Astrocyte of the spinal cord (primary cell): ENCODE results near the gene CDRT4.

Source experiments
- DNase-seq: peaks from one replicate; pipeline ENCODE4 v3.0.0; 2011; ENCODE audit warnings: low read depth, low spot score
- H3K4me3 ChIP-seq: 2 replicates; pipeline ENCODE4 v1.5.1; 2011; ENCODE audit warnings: low read depth, mild to moderate bottlenecking, low read length, moderate library complexity
- in situ Hi-C: cut with HindIII; loops from 2 replicates; pipeline ENCODE4 v1.10.0; 2017; ENCODE audit warnings: low sequenced_read_pairs
- TF ChIP-seq, protein P1 (sequence below): IDR thresholded peaks from 2 replicates; pipeline ENCODE4 v1.5.1; 2012; ENCODE audit warnings: low read depth, mild to moderate bottlenecking, low read length, inconsistent platforms

Gene CDRT4

DNA sequence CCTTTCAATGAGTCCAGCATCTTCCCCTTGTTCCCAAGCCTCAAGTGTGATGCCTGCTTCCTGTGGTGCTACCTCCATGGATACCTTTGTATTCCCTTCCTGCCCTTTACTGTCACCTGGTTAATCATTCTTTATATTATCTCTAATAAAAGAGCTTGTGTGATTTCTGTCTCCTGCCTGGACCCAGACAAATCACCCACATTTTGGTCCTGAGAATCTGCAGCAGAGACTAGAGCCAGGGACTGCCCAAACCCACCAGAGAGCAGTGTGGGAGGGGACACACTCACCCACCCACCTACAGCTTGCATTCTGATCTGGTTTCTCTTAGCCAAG, 30.2 kb downstream of the CDRT4 start:
- no peak for DNase-seq
- in situ Hi-C loops, result no loop called here
- H3K4me3 ChIP-seq, result no peak overlapping the region
- TF ChIP-seq, protein P1, sequence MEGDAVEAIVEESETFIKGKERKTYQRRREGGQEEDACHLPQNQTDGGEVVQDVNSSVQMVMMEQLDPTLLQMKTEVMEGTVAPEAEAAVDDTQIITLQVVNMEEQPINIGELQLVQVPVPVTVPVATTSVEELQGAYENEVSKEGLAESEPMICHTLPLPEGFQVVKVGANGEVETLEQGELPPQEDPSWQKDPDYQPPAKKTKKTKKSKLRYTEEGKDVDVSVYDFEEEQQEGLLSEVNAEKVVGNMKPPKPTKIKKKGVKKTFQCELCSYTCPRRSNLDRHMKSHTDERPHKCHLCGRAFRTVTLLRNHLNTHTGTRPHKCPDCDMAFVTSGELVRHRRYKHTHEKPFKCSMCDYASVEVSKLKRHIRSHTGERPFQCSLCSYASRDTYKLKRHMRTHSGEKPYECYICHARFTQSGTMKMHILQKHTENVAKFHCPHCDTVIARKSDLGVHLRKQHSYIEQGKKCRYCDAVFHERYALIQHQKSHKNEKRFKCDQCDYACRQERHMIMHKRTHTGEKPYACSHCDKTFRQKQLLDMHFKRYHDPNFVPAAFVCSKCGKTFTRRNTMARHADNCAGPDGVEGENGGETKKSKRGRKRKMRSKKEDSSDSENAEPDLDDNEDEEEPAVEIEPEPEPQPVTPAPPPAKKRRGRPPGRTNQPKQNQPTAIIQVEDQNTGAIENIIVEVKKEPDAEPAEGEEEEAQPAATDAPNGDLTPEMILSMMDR, result no peak

- in situ Hi-C loops, result no loop called here
These were observed 30.7 kb downstream of the CDRT4 start for GRCh38 chr17:15436473-15437302.

GRCh38 chr17:15434956-15435355, 32.5 kb downstream of the CDRT4 start:
- DNase-seq, result no peak
- TF ChIP-seq, protein P1, result no peak
- H3K4me3 ChIP-seq, result no peak overlapping the region
- in situ Hi-C loops, result no loop called here

More at GRCh38 chr17:15436473-15437302, 30.7 kb downstream of the CDRT4 start:
- DNase-seq, result no peak
- TF ChIP-seq, protein P1, result peak; percentile 25
- no peak overlapping the region for H3K4me3 ChIP-seq

GRCh38 chr17:15432807-15433611, 34.4 kb downstream of the CDRT4 start:
- no peak overlapping the region for H3K4me3 ChIP-seq
- TF ChIP-seq, protein P1, result no peak
- no peak for DNase-seq
- in situ Hi-C loops, result no loop called here

GRCh38 chr17:15431766-15432165, 35.7 kb downstream of the CDRT4 start:
- no peak overlapping the region for H3K4me3 ChIP-seq
- TF ChIP-seq, protein P1, result no peak
- in situ Hi-C loops, result no loop called here
- no peak for DNase-seq

DNA sequence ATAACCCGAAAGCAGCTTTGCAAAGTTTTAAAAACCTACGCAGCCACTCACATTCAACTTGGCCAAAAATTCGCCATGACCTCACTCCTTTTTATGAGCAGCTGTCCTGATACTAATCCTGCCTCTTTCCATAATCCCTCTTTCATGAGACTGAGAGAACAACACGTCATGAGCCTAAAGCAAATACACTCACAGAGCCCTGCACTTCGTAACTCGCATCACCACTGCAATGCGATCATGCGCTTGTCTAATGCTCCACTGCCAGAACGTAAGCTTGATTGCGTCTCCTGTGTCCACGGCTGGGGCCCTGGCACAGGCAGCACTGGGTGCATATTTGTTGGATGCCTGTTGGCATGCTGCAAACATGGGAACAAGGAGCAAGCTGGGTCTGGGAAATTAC, 36.2 kb downstream of the CDRT4 start:
- in situ Hi-C loops, result no loop called here
- H3K4me3 ChIP-seq, result no peak overlapping the region
- DNase-seq, result no peak
- TF ChIP-seq, protein P1, result no peak
